ENCODE data around the gene TCF3. TPM values are rescaled to one million over a fixed set of nuclear protein-coding genes. Genes with fewer than 3 reads are reported as not detected.

Gene TCF3
- total RNA-seq, 1 experiment from 2014 or later = 304 TPM

DNA sequence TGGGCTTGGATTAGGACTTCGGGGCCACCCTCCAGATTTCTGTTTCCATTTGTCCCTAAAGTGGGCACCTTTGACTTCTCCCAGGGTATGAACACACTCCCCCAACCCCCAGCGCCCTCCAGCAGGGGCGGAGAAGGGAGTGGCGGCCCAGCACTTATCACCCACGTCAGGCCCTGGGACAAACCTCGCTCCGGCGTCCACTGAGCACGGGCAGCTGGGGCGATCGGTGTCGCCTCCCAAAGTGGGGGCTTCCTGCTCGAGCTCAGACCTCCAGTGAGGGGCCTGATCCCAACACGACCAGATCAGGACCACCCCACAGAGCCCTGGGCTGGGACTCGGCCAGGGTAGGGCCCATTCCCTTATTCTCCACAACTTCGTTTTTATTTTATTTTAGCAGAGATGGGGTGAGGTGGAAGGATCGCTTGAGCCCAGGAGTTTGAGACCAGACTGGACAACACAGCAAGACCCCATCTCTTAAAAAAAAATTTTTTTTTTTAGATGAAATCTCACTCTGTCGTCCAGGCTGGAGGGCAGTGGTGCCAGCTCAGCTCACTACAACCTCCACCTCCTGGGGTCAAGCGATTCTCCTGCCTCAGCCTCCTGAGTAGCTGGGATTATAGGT lies 3.7 kb upstream of the TCF3 start:
- Histone ChIP-seq H3K79me1 (ENCODE audit: insufficient read depth, low read depth, low read length, poor library complexity, severe bottlenecking) (no peaks in the 10 kb centered on the region), H3K9me3 (ENCODE audit: control insufficient read depth, low read depth, low read length) (no peaks in the 10 kb centered on the region), H2BK20ac (ENCODE audit: low read depth, low read length, poor library complexity, severe bottlenecking) (no peak overlapping the region), H4K20me1 (ENCODE audit: control insufficient read depth, insufficient read depth, insufficient read length) (no peaks in the 10 kb centered on the region), H2BK12ac (ENCODE audit: insufficient read length, low read depth, low read length) (no peak overlapping the region), H3K27me3 (ENCODE audit: insufficient read depth, low read length) (no peaks in the 10 kb centered on the region), H2AK5ac (ENCODE audit: insufficient read length, low read length) (no peak overlapping the region), H3K23ac (ENCODE audit: insufficient read length, low read depth, low read length) (no peak overlapping the region), H2BK15ac (ENCODE audit: low read depth, low read length) (no peak overlapping the region), H3K4me2 (ENCODE audit: insufficient read depth, insufficient read length, low read length) (no peak overlapping the region), H2BK120ac (ENCODE audit: low read depth, low read length, poor library complexity, severe bottlenecking) (no peak overlapping the region), H3T11ph (ENCODE audit: low read length) (no peak overlapping the region), H3K18ac (ENCODE audit: insufficient read length, low read depth, low read length) (no peak overlapping the region), H3K27ac (ENCODE audit: insufficient read length, low read depth, low read length) (no peak overlapping the region), H4K91ac (ENCODE audit: insufficient read length, low read depth, low read length) (no peak overlapping the region), H3K23me2 (ENCODE audit: insufficient read length, low read depth, low read length, poor library complexity, severe bottlenecking) (peaks cover 4% of the 10 kb centered on the region), H2AFZ (ENCODE audit: low read length) (no peak overlapping the region), H3K9ac (ENCODE audit: extremely low read depth, insufficient read length, low read length) (no peak overlapping the region), H3K14ac (ENCODE audit: insufficient read depth, low read length) (no peak overlapping the region), H4K8ac (replicated peaks; ENCODE audit: insufficient read length, low read depth, low read length) (no peak overlapping the region), H3K79me2 (ENCODE audit: insufficient read depth, low read length) (no peaks in the 10 kb centered on the region; the same call in 1 of the 2 replicates), H3K4ac (ENCODE audit: low read depth, low read length) (no peak overlapping the region), H3K4me1 (ENCODE audit: insufficient read depth, low read length) (no peaks in the 10 kb centered on the region), H4K5ac (ENCODE audit: insufficient read length, low read depth, low read length) (no peak overlapping the region), H2BK5ac (ENCODE audit: insufficient read length, low read length) (no peak overlapping the region), H3K56ac (ENCODE audit: insufficient read length, low read depth, low read length) (no peak overlapping the region)
- peaks cover 3 to 18% of the 10 kb centered on the region in 2 experiments; a peak in 2 of 4 replicates for H3K4me1 Mint-ChIP-seq
- WGBS (ENCODE audit: extremely low coverage, insufficient read length, low lambda C conversion rate) = no CpG with 5 or more reads among the region's 19 CpGs
- H3K27ac Mint-ChIP-seq = no peak overlapping the region
- peaks cover 0 to 5% (median 2%) of the 10 kb centered on the region in 3 experiments; a peak in 5 of 7 replicates for H3K36me3 Mint-ChIP-seq (ENCODE audit: insufficient read depth in 1 of 3, low read depth in 3 of 3)
- H3K27me3 Mint-ChIP-seq (ENCODE audit: low read depth) = peaks cover 26% of the 10 kb centered on the region
- DNase-seq = no peak
- TF ChIP-seq, protein P1, sequence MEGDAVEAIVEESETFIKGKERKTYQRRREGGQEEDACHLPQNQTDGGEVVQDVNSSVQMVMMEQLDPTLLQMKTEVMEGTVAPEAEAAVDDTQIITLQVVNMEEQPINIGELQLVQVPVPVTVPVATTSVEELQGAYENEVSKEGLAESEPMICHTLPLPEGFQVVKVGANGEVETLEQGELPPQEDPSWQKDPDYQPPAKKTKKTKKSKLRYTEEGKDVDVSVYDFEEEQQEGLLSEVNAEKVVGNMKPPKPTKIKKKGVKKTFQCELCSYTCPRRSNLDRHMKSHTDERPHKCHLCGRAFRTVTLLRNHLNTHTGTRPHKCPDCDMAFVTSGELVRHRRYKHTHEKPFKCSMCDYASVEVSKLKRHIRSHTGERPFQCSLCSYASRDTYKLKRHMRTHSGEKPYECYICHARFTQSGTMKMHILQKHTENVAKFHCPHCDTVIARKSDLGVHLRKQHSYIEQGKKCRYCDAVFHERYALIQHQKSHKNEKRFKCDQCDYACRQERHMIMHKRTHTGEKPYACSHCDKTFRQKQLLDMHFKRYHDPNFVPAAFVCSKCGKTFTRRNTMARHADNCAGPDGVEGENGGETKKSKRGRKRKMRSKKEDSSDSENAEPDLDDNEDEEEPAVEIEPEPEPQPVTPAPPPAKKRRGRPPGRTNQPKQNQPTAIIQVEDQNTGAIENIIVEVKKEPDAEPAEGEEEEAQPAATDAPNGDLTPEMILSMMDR (conservative IDR thresholded peaks at IDR 0.05) = no peak
- H3K9me3 Mint-ChIP-seq = peaks cover 5 to 7% of the 10 kb centered on the region in 2 experiments
- no peak overlapping the region for H3K4me3 Mint-ChIP-seq

All from H9 (cell line).